ENCODE data around the gene FAM50A.

- TF ChIP-seq POLR2A (IDR thresholded peaks at IDR 0.05; ENCODE audit: low read depth, low read length) (no peak), MXI1 (IDR thresholded peaks at IDR 0.05; ENCODE audit: borderline replicate concordance, low read depth, low read length) (no peak)
- TF ChIP-seq, protein P1, sequence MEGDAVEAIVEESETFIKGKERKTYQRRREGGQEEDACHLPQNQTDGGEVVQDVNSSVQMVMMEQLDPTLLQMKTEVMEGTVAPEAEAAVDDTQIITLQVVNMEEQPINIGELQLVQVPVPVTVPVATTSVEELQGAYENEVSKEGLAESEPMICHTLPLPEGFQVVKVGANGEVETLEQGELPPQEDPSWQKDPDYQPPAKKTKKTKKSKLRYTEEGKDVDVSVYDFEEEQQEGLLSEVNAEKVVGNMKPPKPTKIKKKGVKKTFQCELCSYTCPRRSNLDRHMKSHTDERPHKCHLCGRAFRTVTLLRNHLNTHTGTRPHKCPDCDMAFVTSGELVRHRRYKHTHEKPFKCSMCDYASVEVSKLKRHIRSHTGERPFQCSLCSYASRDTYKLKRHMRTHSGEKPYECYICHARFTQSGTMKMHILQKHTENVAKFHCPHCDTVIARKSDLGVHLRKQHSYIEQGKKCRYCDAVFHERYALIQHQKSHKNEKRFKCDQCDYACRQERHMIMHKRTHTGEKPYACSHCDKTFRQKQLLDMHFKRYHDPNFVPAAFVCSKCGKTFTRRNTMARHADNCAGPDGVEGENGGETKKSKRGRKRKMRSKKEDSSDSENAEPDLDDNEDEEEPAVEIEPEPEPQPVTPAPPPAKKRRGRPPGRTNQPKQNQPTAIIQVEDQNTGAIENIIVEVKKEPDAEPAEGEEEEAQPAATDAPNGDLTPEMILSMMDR (conservative IDR thresholded peaks at IDR 0.05; ENCODE audit: low read depth, low read length) = no peak
Measured at GRCh38 chrX:154490021-154490413, 46.1 kb downstream of the FAM50A start.
